ENCODE data around the gene FLYWCH1.
A peak's percentile ranks its signal among the peaks of the same experiment; 100 is the strongest.

Gene FLYWCH1

DNA sequence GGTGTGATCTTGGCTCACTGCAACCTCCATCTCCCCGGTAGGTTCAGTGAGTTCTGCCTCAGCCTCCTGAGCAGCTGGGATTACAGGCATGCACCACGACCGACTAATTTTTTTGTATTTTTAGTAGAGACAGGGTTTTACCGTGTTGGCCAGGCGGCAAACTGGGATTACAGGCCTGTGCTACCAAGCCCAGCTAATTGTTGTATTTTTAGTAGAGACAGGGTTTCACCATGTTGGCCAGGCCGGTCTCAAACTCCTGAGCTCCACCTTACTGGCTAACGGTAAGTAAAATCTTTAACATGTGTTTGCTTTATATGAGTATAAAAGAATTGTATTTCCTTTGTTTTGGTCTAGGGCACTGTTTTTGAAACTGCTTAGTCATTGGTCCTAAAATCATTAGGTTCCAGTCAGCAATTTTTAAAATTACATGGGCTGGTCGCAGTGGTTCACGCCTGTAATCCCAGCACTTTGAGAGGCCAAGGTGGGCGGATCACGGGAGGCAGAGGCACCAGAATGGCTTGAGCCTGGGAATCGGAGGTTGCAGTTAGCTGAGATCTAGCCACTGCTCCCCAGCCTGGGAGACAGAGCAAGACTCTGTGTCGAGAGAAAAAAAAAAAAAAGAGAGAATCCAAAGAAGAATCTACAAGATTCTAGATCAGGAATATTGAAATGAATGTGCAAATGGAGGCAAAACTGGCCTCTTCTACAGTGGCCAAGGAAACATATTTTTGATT, 3.6 kb downstream of the FLYWCH1 start:
- Histone ChIP-seq H2AFZ (ENCODE audit: low read depth, low read length) (no peak overlapping the region), H3K36me3 (ENCODE audit: insufficient read depth, low read length) (peaks cover 19% of the 10 kb centered on the region), H3K79me2 (ENCODE audit: insufficient read depth, low read length) (peaks cover 16% of the 10 kb centered on the region), H3K27ac (ENCODE audit: low read length) (no peak overlapping the region), H3K27me3 (ENCODE audit: insufficient read depth, low read length, poor library complexity) (no peaks in the 10 kb centered on the region), H3K4me2 (ENCODE audit: insufficient read depth, low read length) (no peak overlapping the region), H3K9me3 (ENCODE audit: insufficient read depth, low read length, severe bottlenecking) (no peaks in the 10 kb centered on the region), H3K4me1 (ENCODE audit: insufficient read depth, low read length) (peaks cover 23% of the 10 kb centered on the region), H3K4me3 (ENCODE audit: low read depth in 1 of 2, low read length in 2 of 2) (no peak overlapping the region), H4K20me1 (ENCODE audit: insufficient read depth, low read length) (no peaks in the 10 kb centered on the region), H3K9ac (ENCODE audit: low read depth, low read length) (no peak overlapping the region)
- DNase-seq: no peak
- TF ChIP-seq EZH2 (IDR thresholded peaks at IDR 0.05; ENCODE audit: borderline replicate concordance, low read depth, low read length, severe bottlenecking): no peak
- TF ChIP-seq, protein P1, sequence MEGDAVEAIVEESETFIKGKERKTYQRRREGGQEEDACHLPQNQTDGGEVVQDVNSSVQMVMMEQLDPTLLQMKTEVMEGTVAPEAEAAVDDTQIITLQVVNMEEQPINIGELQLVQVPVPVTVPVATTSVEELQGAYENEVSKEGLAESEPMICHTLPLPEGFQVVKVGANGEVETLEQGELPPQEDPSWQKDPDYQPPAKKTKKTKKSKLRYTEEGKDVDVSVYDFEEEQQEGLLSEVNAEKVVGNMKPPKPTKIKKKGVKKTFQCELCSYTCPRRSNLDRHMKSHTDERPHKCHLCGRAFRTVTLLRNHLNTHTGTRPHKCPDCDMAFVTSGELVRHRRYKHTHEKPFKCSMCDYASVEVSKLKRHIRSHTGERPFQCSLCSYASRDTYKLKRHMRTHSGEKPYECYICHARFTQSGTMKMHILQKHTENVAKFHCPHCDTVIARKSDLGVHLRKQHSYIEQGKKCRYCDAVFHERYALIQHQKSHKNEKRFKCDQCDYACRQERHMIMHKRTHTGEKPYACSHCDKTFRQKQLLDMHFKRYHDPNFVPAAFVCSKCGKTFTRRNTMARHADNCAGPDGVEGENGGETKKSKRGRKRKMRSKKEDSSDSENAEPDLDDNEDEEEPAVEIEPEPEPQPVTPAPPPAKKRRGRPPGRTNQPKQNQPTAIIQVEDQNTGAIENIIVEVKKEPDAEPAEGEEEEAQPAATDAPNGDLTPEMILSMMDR (IDR thresholded peaks at IDR 0.05; ENCODE audit: borderline replicate concordance, extremely low read depth, low read length, poor library complexity, severe bottlenecking): no peak
- no peak for ATAC-seq (ENCODE audit: insufficient read depth, low read depth)

DNA sequence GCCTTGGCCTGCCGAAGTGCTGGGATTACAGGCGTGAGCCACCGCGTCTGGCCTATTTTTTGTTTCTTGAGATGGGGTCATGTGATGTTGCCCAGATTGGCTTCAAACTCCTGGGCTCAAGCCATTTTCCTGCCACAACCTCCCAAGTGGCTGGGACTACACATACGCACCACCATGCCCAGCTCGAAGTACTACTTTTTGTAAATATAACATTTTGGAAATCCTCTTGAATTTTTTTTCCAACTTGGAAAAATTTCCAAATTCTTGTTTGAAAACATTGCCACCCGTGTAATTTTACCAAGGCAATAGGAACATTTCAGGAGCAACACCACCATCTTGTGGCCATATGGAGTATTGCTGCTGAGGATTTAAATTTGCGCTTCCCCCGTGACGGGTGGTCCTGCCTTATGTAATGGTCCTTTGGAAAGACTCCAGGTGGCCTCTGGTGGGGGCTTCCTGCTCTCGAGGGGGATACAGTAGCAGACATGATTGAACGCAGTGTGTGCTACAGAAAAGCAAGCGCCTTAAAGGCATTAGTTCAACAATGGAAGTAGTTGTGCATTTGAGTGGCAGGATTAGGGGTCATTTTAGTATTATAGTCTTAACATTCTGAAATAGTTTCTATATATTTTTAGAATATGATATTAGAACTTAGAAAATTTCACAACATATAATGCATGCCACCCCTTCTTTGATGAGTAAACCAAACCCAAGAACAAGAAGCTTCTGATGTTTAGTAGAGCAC, 8.0 kb downstream of the FLYWCH1 start:
- Histone ChIP-seq H3K79me2 (ENCODE audit: insufficient read depth, low read length) (no peaks in the 10 kb centered on the region; the same call in 1 of the 2 replicates), H3K36me3 (ENCODE audit: insufficient read depth, low read length) (peaks cover 27% of the 10 kb centered on the region; the same call in 1 of the 2 replicates), H4K20me1 (ENCODE audit: insufficient read depth, low read length) (no peaks in the 10 kb centered on the region), H3K27me3 (ENCODE audit: insufficient read depth, low read length, poor library complexity) (no peaks in the 10 kb centered on the region), H3K9me3 (ENCODE audit: insufficient read depth, low read length, severe bottlenecking) (no peaks in the 10 kb centered on the region), H3K4me3 (ENCODE audit: low read depth in 1 of 2, low read length in 2 of 2) (no peak overlapping the region), H3K4me1 (ENCODE audit: insufficient read depth, low read length) (no peaks in the 10 kb centered on the region), H3K27ac (ENCODE audit: low read length) (no peak overlapping the region), H2AFZ (ENCODE audit: low read depth, low read length) (no peak overlapping the region), H3K9ac (ENCODE audit: low read depth, low read length) (no peak overlapping the region), H3K4me2 (ENCODE audit: insufficient read depth, low read length) (no peak overlapping the region)
- peak; percentile 72 for DNase-seq
- no peak for TF ChIP-seq EZH2 (IDR thresholded peaks at IDR 0.05; ENCODE audit: borderline replicate concordance, low read depth, low read length, severe bottlenecking)
- TF ChIP-seq, protein P1 (IDR thresholded peaks at IDR 0.05; ENCODE audit: borderline replicate concordance, extremely low read depth, low read length, poor library complexity, severe bottlenecking): peak; percentile 97
- peak; percentile 79 for ATAC-seq (ENCODE audit: insufficient read depth, low read depth)

DNA sequence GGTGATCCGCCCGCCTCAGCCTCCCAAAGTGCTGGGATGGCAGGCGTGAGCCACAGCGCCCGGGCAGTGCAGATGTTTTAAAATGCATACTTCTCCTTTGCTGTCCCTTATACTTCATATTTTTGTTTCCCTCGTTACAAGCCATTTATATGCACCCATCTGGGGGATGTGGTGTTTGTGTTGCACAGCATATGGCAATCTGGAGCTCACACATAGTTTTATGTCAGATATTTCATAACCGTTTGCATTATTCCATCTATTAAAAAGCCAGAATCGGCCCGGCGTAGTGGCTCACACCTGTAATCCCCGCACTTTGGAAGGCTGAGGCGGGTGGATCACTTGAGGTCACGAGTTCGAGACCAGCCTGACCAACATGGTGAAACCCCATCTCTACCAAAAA, 11.8 kb downstream of the FLYWCH1 start:
- Histone ChIP-seq H2AFZ (ENCODE audit: low read depth, low read length) (no peak overlapping the region), H3K9ac (ENCODE audit: low read depth, low read length) (no peak overlapping the region), H3K27ac (ENCODE audit: low read length) (no peak overlapping the region), H3K36me3 (ENCODE audit: insufficient read depth, low read length) (peaks cover 18% of the 10 kb centered on the region; the same call in 1 of the 2 replicates), H3K79me2 (ENCODE audit: insufficient read depth, low read length) (no peaks in the 10 kb centered on the region; the same call in 1 of the 2 replicates), H3K9me3 (ENCODE audit: insufficient read depth, low read length, severe bottlenecking) (no peaks in the 10 kb centered on the region), H3K27me3 (ENCODE audit: insufficient read depth, low read length, poor library complexity) (no peaks in the 10 kb centered on the region), H3K4me1 (ENCODE audit: insufficient read depth, low read length) (peaks cover 10% of the 10 kb centered on the region), H4K20me1 (ENCODE audit: insufficient read depth, low read length) (no peaks in the 10 kb centered on the region; the same call in 1 of the 2 replicates), H3K4me2 (ENCODE audit: insufficient read depth, low read length) (no peak overlapping the region), H3K4me3 (ENCODE audit: low read depth in 1 of 2, low read length in 2 of 2) (no peak overlapping the region)
- DNase-seq: no peak
- TF ChIP-seq, protein P1 (IDR thresholded peaks at IDR 0.05; ENCODE audit: borderline replicate concordance, extremely low read depth, low read length, poor library complexity, severe bottlenecking): no peak
- no peak for TF ChIP-seq EZH2 (IDR thresholded peaks at IDR 0.05; ENCODE audit: borderline replicate concordance, low read depth, low read length, severe bottlenecking)
- ATAC-seq (ENCODE audit: insufficient read depth, low read depth): no peak

Data from DND-41 (cell line).